CD4-positive, alpha-beta T cell (primary cell): ENCODE measurements around the gene C7orf57. TPM values are rescaled to one million over a fixed set of nuclear protein-coding genes. Genes with fewer than 3 reads are reported as not detected.

Source experiments
- ATAC-seq: fragments of 200-7000 bp; cut with Tn5 transposase; one replicate; pipeline ENCODE4 v1.10.0; 2022; ENCODE audit warnings: mild to moderate bottlenecking; ENCODE audit not compliant: poor library complexity
- CTCF ChIA-PET: fragments of 350-600 bp; sonication (Branson Sonifier 250); formaldehyde crosslinking; loops from one replicate; lab custom pipeline; 2021; ENCODE audit warnings: antibody characterized with exemption, inconsistent platforms; lab: Charles Lee
- POLR2A ChIA-PET: fragments of 350-600 bp; sonication (Branson Sonifier 250); formaldehyde crosslinking; loops from one replicate; lab custom pipeline; 2021; ENCODE audit warnings: antibody characterized with exemption, inconsistent platforms; lab: Charles Lee
- DNase-seq, 14 experiments: peaks; one replicate each; pipeline ENCODE4 v3.0.0-alpha.2; 2013 to 2020; ENCODE audit warnings: mixed read lengths in 2 of 14
- H3K27ac ChIP-seq, 2 donors: one replicate each; pipeline versions ENCODE4 v1.5.1 to v1.7.0; 2013; ENCODE audit warnings: low read length in 2 of 2, low read depth in 1 of 2, mild to moderate bottlenecking in 1 of 2
- H3K27me3 ChIP-seq, 2 experiments: 1 replicate in 1 of 2; 2 replicates in 1 of 2; pipeline versions ENCODE4 v1.6.1 to v1.7.0; 2013; ENCODE audit warnings: low read length in 2 of 2, control low read depth in 1 of 2, mild to moderate bottlenecking in 1 of 2, moderate library complexity in 1 of 2; ENCODE audit not compliant: insufficient read depth in 2 of 2, control insufficient read depth in 1 of 2
- H3K36me3 ChIP-seq: one replicate; pipeline ENCODE4 v1.6.1; 2013; ENCODE audit warnings: low read length, control low read depth; ENCODE audit not compliant: insufficient read depth
- H3K4me1 ChIP-seq: one replicate; pipeline ENCODE4 v1.6.1; 2013; ENCODE audit warnings: low read length, control low read depth; ENCODE audit not compliant: insufficient read depth
- H3K4me3 ChIP-seq: one replicate; pipeline ENCODE4 v1.5.1; 2013; ENCODE audit warnings: mild to moderate bottlenecking, low read length, moderate library complexity
- H3K9me3 ChIP-seq, 2 experiments: 1 replicate in 1 of 2; 2 replicates in 1 of 2; pipeline versions ENCODE4 v1.6.1 to v1.7.0; 2013; ENCODE audit warnings: low read length in 2 of 2, mild to moderate bottlenecking in 2 of 2, control low read depth in 1 of 2, moderate library complexity in 1 of 2; ENCODE audit not compliant: control insufficient read depth in 1 of 2, insufficient read depth in 1 of 2
- H3K27ac Mint-ChIP-seq: one replicate; pipeline ENCODE4 v1.8.0; 2020; ENCODE audit warnings: mixed read lengths
- H3K27me3 Mint-ChIP-seq: one replicate; pipeline ENCODE4 v1.8.0; 2021; ENCODE audit warnings: mixed read lengths
- H3K36me3 Mint-ChIP-seq: one replicate; pipeline ENCODE4 v1.8.0; 2021; ENCODE audit warnings: low read depth, mixed read lengths
- H3K4me1 Mint-ChIP-seq: one replicate; pipeline ENCODE4 v1.8.0; 2021; ENCODE audit warnings: low read depth, mixed read lengths
- H3K4me3 Mint-ChIP-seq: one replicate; pipeline ENCODE4 v1.8.0; 2020; ENCODE audit warnings: mild to moderate bottlenecking, mixed read lengths
- H3K9me3 Mint-ChIP-seq: one replicate; pipeline ENCODE4 v1.8.0; 2020; ENCODE audit warnings: mixed read lengths
- CTCF ChIP-seq: fragments of 200-600 bp; IDR thresholded peaks from one replicate; pipeline ENCODE4 v1.8.0; 2022; ENCODE audit warnings: antibody characterized with exemption, mild to moderate bottlenecking
- intact Hi-C, 2 experiments: fragments of 100-400 bp; cut with DNase I in 1 of 2; cut with micrococcal nuclease in 1 of 2; formaldehyde crosslinking; loops; one replicate each; pipeline versions ENCODE4 v1.15.1 to v1.9.0; 2023 to 2025; cut with DNase I, micrococcal nuclease
- total RNA-seq, 174 experiments: library from RNA in 2 of 174; stranded (reverse) in 2 of 174; gene quantifications; one replicate each; pipeline ENCODE4 v1.2.3 and lab custom pipeline; 2021 to 2026

C7orf57 gene
- total RNA-seq, 2 experiments from 2014 or later, result 0.56 TPM; not detected in 1

GRCh38 chr7:48099781-48100180 lies 64.4 kb downstream of the C7orf57 start:
- peak overlapping the region; percentile 30 to 56 for H3K27ac ChIP-seq
- Mint-ChIP-seq H3K27ac (peak overlapping the region; percentile 97), H3K9me3 (no peaks in the 10 kb centered on the region), H3K4me3 (no peak overlapping the region), H3K36me3 (peaks cover 88% of the 10 kb centered on the region), H3K4me1 (peaks cover 57% of the 10 kb centered on the region), H3K27me3 (no peaks in the 10 kb centered on the region)
- H3K9me3 ChIP-seq, result no peaks in the 10 kb centered on the region
- intact Hi-C loops, result no loop called here
- no peak for TF ChIP-seq CTCF
- POLR2A ChIA-PET, result no interaction called here
- H3K36me3 ChIP-seq, result peaks cover 83% of the 10 kb centered on the region
- H3K27me3 ChIP-seq, result no peaks in the 10 kb centered on the region
- H3K4me3 ChIP-seq, result no peak overlapping the region
- DNase-seq, result no peak
- CTCF ChIA-PET, result interaction anchor here (2.2 kb wide), 1 partner anchor 10 kb away, joined by 11 read pairs; no protein-coding TSS in a partner anchor
- H3K4me1 ChIP-seq, result peaks cover 68% of the 10 kb centered on the region
- ATAC-seq, result no peak

GRCh38 chr7:48101352-48101751 lies 66.0 kb downstream of the C7orf57 start:
- DNase-seq (no peak), ATAC-seq (no peak)
- no peaks in the 10 kb centered on the region for H3K9me3 ChIP-seq
- Mint-ChIP-seq H3K9me3 (no peaks in the 10 kb centered on the region), H3K36me3 (peaks cover 90% of the 10 kb centered on the region), H3K27me3 (no peaks in the 10 kb centered on the region), H3K27ac (peak overlapping the region; percentile 71), H3K4me1 (peaks cover 46% of the 10 kb centered on the region), H3K4me3 (no peak overlapping the region)
- ChIA-PET POLR2A (interaction anchor here (1.2 kb wide), 1 partner anchor 11 kb away, joined by 4 read pairs; no protein-coding TSS in a partner anchor), CTCF (interaction anchor here (0.7 to 3.1 kb wide), 6 partner anchors 9 to 109 kb away, joined by 3 to 15 read pairs (median 4); no protein-coding TSS in a partner anchor)
- no peak overlapping the region for H3K4me3 ChIP-seq
- intact Hi-C loops, result no loop called here
- no peaks in the 10 kb centered on the region for H3K27me3 ChIP-seq
- TF ChIP-seq CTCF, result no peak
- H3K4me1 ChIP-seq, result peaks cover 52% of the 10 kb centered on the region
- peak overlapping the region in 1 of 2 donors; percentile 17 for H3K27ac ChIP-seq
- H3K36me3 ChIP-seq, result peaks cover 83% of the 10 kb centered on the region

- H3K27me3 Mint-ChIP-seq, result no peaks in the 10 kb centered on the region
- POLR2A ChIA-PET, result interaction anchor here (1.2 kb wide), 1 partner anchor 12 kb away, joined by 4 read pairs; no protein-coding TSS in a partner anchor
- H3K4me3 Mint-ChIP-seq, result no peak overlapping the region
- Histone ChIP-seq H3K36me3 (peaks cover 89% of the 10 kb centered on the region), H3K27ac (peak overlapping the region in 1 of 2 donors; percentile 9), H3K27me3 (no peaks in the 10 kb centered on the region), H3K9me3 (no peaks in the 10 kb centered on the region), H3K4me1 (peaks cover 47% of the 10 kb centered on the region), H3K4me3 (no peak overlapping the region)
- H3K4me1 Mint-ChIP-seq, result peaks cover 40% of the 10 kb centered on the region
- H3K27ac Mint-ChIP-seq, result peak overlapping the region; percentile 71
- CTCF ChIA-PET, result interaction anchor here (0.8 to 3.1 kb wide), 4 partner anchors 16 to 133 kb away, joined by 3 to 15 read pairs (median 4); no protein-coding TSS in a partner anchor
- peaks cover 89% of the 10 kb centered on the region for H3K36me3 Mint-ChIP-seq
- no peak for ATAC-seq
- intact Hi-C loops, result no loop called here
- no peaks in the 10 kb centered on the region for H3K9me3 Mint-ChIP-seq
- TF ChIP-seq CTCF, result peak; percentile 38
- peak in 4 of 14 experiments; percentile 15 to 56 (median 50) for DNase-seq
Observed at GRCh38 chr7:48101968-48102367, 66.6 kb downstream of the C7orf57 start.
